HepG2 (cell line): ENCODE results near the gene UBE4A. TPM values are rescaled to one million over a fixed set of nuclear protein-coding genes. Genes with fewer than 3 reads are reported as not detected.

ENCODE experiments used
- ATF2 ChIP-seq: sonication (generic); formaldehyde crosslinking; IDR thresholded peaks from 2 replicates; pipeline ENCODE4 v1.4.0; 2020; ENCODE audit warnings: missing genetic modification reagents
- BHLHE40 ChIP-seq: IDR thresholded peaks from 2 replicates; pipeline ENCODE4 v1.6.1; 2011; ENCODE audit warnings: low read length, improper control_type of control experiment
- FOXC1 ChIP-seq: sonication (generic); formaldehyde crosslinking; IDR thresholded peaks from 2 replicates; pipeline ENCODE4 v1.8.0; 2022; ENCODE audit warnings: mild to moderate bottlenecking, missing genetic modification reagents, borderline replicate concordance
- FOXO1 ChIP-seq: sonication (generic); formaldehyde crosslinking; IDR thresholded peaks from 2 replicates; pipeline ENCODE4 v1.4.0; 2020; ENCODE audit warnings: missing genetic modification reagents
- HNRNPUL1 ChIP-seq: fragments of 200-400 bp; formaldehyde crosslinking; IDR thresholded peaks from 2 replicates; pipeline ENCODE4 v1.6.1; 2017; ENCODE audit warnings: low read depth, mild to moderate bottlenecking, low read length, moderate library complexity
- NONO ChIP-seq, 2 experiments: fragments of 450-650 bp in 1 of 2; sonication (generic) in 1 of 2; formaldehyde crosslinking in 1 of 2; IDR thresholded peaks in 1 of 2; conservative IDR thresholded peaks in 1 of 2; 2 replicates each; pipeline versions ENCODE4 v1.6.1 to v1.8.0; 2017 to 2022; ENCODE audit warnings: mild to moderate bottlenecking in 1 of 2, missing genetic modification reagents in 1 of 2, moderate library complexity in 1 of 2
- SMAD3 ChIP-seq: sonication (generic); formaldehyde crosslinking; IDR thresholded peaks from 2 replicates; pipeline ENCODE4 v1.4.0; 2020; ENCODE audit warnings: missing genetic modification reagents
- SPEN ChIP-seq: sonication (generic); formaldehyde crosslinking; IDR thresholded peaks from 2 replicates; pipeline ENCODE4 v1.5.1; 2020; ENCODE audit warnings: low read depth, mild to moderate bottlenecking, missing genetic modification reagents
- TCF12 ChIP-seq, 2 experiments: fragments of 450-650 bp in 1 of 2; sonication (generic) in 1 of 2; formaldehyde crosslinking in 1 of 2; IDR thresholded peaks; 2 replicates each; pipeline versions ENCODE4 v1.6.1 to v1.8.0; 2017 to 2022; ENCODE audit warnings: antibody characterized with exemption in 1 of 2, mild to moderate bottlenecking in 1 of 2, missing genetic modification reagents in 1 of 2, moderate library complexity in 1 of 2
- TGIF2 ChIP-seq: IDR thresholded peaks from 2 replicates; pipeline ENCODE4 v1.6.1; 2016; ENCODE audit warnings: control low read depth, missing compliant biosample characterization
- WIZ ChIP-seq: sonication (generic); formaldehyde crosslinking; IDR thresholded peaks from 2 replicates; pipeline ENCODE4 v1.5.1; 2020; ENCODE audit warnings: mild to moderate bottlenecking, missing genetic modification reagents
- XRCC5 ChIP-seq: fragments of 200-400 bp; formaldehyde crosslinking; optimal IDR thresholded peaks from 2 replicates; pipeline ENCODE3; 2017; ENCODE audit warnings: mild to moderate bottlenecking, low read length
- ZMAT3 ChIP-seq: sonication (generic); formaldehyde crosslinking; conservative IDR thresholded peaks from 2 replicates; pipeline ENCODE4 v1.7.0; 2021; ENCODE audit warnings: missing genetic modification reagents
- ZNF124 ChIP-seq: sonication (generic); formaldehyde crosslinking; IDR thresholded peaks from 2 replicates; pipeline ENCODE4 v1.4.0; 2020; ENCODE audit warnings: missing genetic modification reagents
- ZNF207 ChIP-seq: fragments of 450-650 bp; IDR thresholded peaks from 2 replicates; pipeline ENCODE4 v1.6.1; 2016; ENCODE audit warnings: antibody characterized with exemption, borderline replicate concordance
- ZNF337 ChIP-seq: sonication (generic); formaldehyde crosslinking; IDR thresholded peaks from 2 replicates; pipeline ENCODE4 v1.5.1; 2020; ENCODE audit warnings: missing genetic modification reagents, low read depth, mild to moderate bottlenecking, borderline replicate concordance
- ZNF512 ChIP-seq: sonication (generic); formaldehyde crosslinking; IDR thresholded peaks from 2 replicates; pipeline ENCODE4 v1.4.0; 2020; ENCODE audit warnings: mild to moderate bottlenecking, missing genetic modification reagents
- ZNF572 ChIP-seq: sonication (generic); formaldehyde crosslinking; IDR thresholded peaks from 2 replicates; pipeline ENCODE4 v1.5.1; 2020; ENCODE audit warnings: mild to moderate bottlenecking, missing genetic modification reagents
- ZNF879 ChIP-seq: sonication (generic); formaldehyde crosslinking; IDR thresholded peaks from 2 replicates; pipeline ENCODE4 v1.8.1; 2023; ENCODE audit warnings: missing genetic modification reagents
- ZSCAN29 ChIP-seq: sonication (generic); formaldehyde crosslinking; conservative IDR thresholded peaks from 2 replicates; pipeline ENCODE4 v1.4.0; 2020; ENCODE audit warnings: mild to moderate bottlenecking, missing genetic modification reagents
- ZSCAN30 ChIP-seq: sonication (generic); formaldehyde crosslinking; IDR thresholded peaks from 2 replicates; pipeline ENCODE4 v1.5.0; 2020; ENCODE audit warnings: mild to moderate bottlenecking, missing genetic modification reagents
- polyA plus RNA-seq, 8 experiments: library from polyadenylated mRNA; depleted of rRNA in 3 of 8; stranded (reverse) in 7 of 8; unstranded in 1 of 8; fragments of >200 nt; fragmentation: Illumina TruSeq in 4 of 8; extraction: Trizol in 4 of 8; gene quantifications; 2 replicates each; pipeline versions ENCODE4 v1.2.1 to v1.2.3, GENCODE V29; 2011 to 2016; ENCODE audit warnings: low read depth in 4 of 8, missing spikeins in 1 of 8, mixed read lengths in 1 of 8; ENCODE audit not compliant: insufficient read depth in 1 of 8
- total RNA-seq, 5 experiments: library from RNA; depleted of rRNA; stranded (reverse); fragments of >200 nt; fragmentation: Illumina TruSeq; extraction: Trizol; gene quantifications; 2 replicates each; pipeline ENCODE4 v1.2.3, GENCODE V29; 2016; ENCODE audit warnings: low read depth in 1 of 5
- TF ChIP-seq, protein P1 (sequence below): sonication (generic); formaldehyde crosslinking; IDR thresholded peaks from 2 replicates; pipeline ENCODE4 v1.9.0; 2022; ENCODE audit warnings: missing genetic modification reagents, mild to moderate bottlenecking, borderline replicate concordance
- TF ChIP-seq, protein P2 (sequence below): sonication (generic); formaldehyde crosslinking; conservative IDR thresholded peaks from 2 replicates; pipeline ENCODE4 v1.4.0; 2020; ENCODE audit warnings: missing genetic modification reagents

The UBE4A gene
- total and polyA plus RNA-seq, 2 of the 13 experiments (the other 11 are each of a cell fraction or from before 2014, with no cell fraction given), result 15.1 to 32.7 TPM

- TF ChIP-seq ZNF207, result no peak
- peak; percentile 98 for TF ChIP-seq XRCC5
- peak; percentile 55; the same call in 1 of the 2 replicates for TF ChIP-seq ZNF337 (CRISPR knock-in tag)
- TF ChIP-seq NONO (IDR thresholded peaks at IDR 0.05), result no peak
- TF ChIP-seq NONO (CRISPR knock-in tag; conservative IDR thresholded peaks at IDR 0.05), result peak; percentile 76
- TF ChIP-seq ZSCAN29, result 0 out of 2 replicates have a peak, but pooled peaks have one; percentile 29
- TF ChIP-seq, protein P1, sequence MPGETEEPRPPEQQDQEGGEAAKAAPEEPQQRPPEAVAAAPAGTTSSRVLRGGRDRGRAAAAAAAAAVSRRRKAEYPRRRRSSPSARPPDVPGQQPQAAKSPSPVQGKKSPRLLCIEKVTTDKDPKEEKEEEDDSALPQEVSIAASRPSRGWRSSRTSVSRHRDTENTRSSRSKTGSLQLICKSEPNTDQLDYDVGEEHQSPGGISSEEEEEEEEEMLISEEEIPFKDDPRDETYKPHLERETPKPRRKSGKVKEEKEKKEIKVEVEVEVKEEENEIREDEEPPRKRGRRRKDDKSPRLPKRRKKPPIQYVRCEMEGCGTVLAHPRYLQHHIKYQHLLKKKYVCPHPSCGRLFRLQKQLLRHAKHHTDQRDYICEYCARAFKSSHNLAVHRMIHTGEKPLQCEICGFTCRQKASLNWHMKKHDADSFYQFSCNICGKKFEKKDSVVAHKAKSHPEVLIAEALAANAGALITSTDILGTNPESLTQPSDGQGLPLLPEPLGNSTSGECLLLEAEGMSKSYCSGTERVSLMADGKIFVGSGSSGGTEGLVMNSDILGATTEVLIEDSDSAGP (CRISPR knock-in tag), result no peak
- TF ChIP-seq, protein P2, sequence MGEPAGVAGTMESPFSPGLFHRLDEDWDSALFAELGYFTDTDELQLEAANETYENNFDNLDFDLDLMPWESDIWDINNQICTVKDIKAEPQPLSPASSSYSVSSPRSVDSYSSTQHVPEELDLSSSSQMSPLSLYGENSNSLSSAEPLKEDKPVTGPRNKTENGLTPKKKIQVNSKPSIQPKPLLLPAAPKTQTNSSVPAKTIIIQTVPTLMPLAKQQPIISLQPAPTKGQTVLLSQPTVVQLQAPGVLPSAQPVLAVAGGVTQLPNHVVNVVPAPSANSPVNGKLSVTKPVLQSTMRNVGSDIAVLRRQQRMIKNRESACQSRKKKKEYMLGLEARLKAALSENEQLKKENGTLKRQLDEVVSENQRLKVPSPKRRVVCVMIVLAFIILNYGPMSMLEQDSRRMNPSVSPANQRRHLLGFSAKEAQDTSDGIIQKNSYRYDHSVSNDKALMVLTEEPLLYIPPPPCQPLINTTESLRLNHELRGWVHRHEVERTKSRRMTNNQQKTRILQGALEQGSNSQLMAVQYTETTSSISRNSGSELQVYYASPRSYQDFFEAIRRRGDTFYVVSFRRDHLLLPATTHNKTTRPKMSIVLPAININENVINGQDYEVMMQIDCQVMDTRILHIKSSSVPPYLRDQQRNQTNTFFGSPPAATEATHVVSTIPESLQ, result no peak
- TF ChIP-seq TCF12 (IDR thresholded peaks at IDR 0.05), result no peak
- no peak for TF ChIP-seq TCF12 (CRISPR knock-in tag; IDR thresholded peaks at IDR 0.05)
- no peak for TF ChIP-seq FOXC1 (CRISPR knock-in tag)
- TF ChIP-seq FOXO1 (CRISPR knock-in tag), result no peak; the same call in 1 of the 2 replicates
- no peak for TF ChIP-seq ZNF512 (CRISPR knock-in tag)
- peak; percentile 29; the same call in 1 of the 2 replicates for TF ChIP-seq BHLHE40
- no peak for TF ChIP-seq ZNF879 (CRISPR knock-in tag)
- 0 out of 2 replicates have a peak, but pooled peaks have one; percentile 32 for TF ChIP-seq WIZ
- TF ChIP-seq HNRNPUL1, result 0 out of 2 replicates have a peak, but pooled peaks have one; percentile 75
- 0 out of 2 replicates have a peak, but pooled peaks have one; percentile 30 for TF ChIP-seq ZMAT3
- TF ChIP-seq SMAD3, result no peak; the same call in 1 of the 2 replicates
- 0 out of 2 replicates have a peak, but pooled peaks have one; percentile 59 for TF ChIP-seq ZNF124
- no peak for TF ChIP-seq ATF2 (CRISPR knock-in tag)
- no peak for TF ChIP-seq ZNF572 (CRISPR knock-in tag)
- TF ChIP-seq ZSCAN30 (CRISPR knock-in tag), result no peak
- no peak for TF ChIP-seq TGIF2 (CRISPR knock-in tag)
- TF ChIP-seq SPEN, result no peak
These were observed 76.7 kb downstream of the UBE4A start, which contains the start of gene KMT2A (continued) for GRCh38 chr11:118435893-118436624.
